OCI-LY1 (cell line): Measurements from ENCODE around the gene JAG1.

Experiments used
- H2AFZ ChIP-seq: fragments of 200-600 bp; sonication (generic), shearing (Covaris generic); 2 replicates; pipeline ENCODE4 v1.6.0; 2014; ENCODE audit warnings: antibody characterized with exemption, mild to moderate bottlenecking, low read length
- H3F3A ChIP-seq: fragments of 200-600 bp; sonication (generic), shearing (Covaris generic); 2 replicates; pipeline ENCODE4 v1.6.0; 2014; ENCODE audit warnings: mild to moderate bottlenecking, antibody characterized with exemption, low read length, moderate library complexity; ENCODE audit not compliant: insufficient read depth
- H3K27ac ChIP-seq: fragments of 200-600 bp; sonication (generic); 2 replicates; pipeline ENCODE4 v1.5.1; 2014; ENCODE audit warnings: low read length, mixed run types, mild to moderate bottlenecking, low read depth; ENCODE audit not compliant: poor library complexity, severe bottlenecking
- H3K27me3 ChIP-seq: fragments of 200-600 bp; sonication (generic); 2 replicates; pipeline ENCODE4 v1.6.0; 2014; ENCODE audit warnings: antibody characterized with exemption, mild to moderate bottlenecking, low read length, moderate library complexity; ENCODE audit not compliant: insufficient read depth
- H3K36me3 ChIP-seq: fragments of 200-600 bp; sonication (generic); 2 replicates; pipeline ENCODE4 v1.6.1; 2014; ENCODE audit warnings: mild to moderate bottlenecking, antibody characterized with exemption, low read length, moderate library complexity, mixed read lengths; ENCODE audit not compliant: insufficient read depth
- H3K4me1 ChIP-seq: fragments of 200-600 bp; sonication (generic); 2 replicates; pipeline ENCODE4 v1.5.1; 2014; ENCODE audit warnings: mild to moderate bottlenecking, low read length, moderate library complexity; ENCODE audit not compliant: insufficient read depth, severe bottlenecking
- H3K4me2 ChIP-seq: fragments of 200-600 bp; sonication (generic), shearing (Covaris generic); 2 replicates; pipeline ENCODE4 v1.6.1; 2014; ENCODE audit warnings: low read length
- H3K4me3 ChIP-seq: fragments of 200-600 bp; sonication (generic); 2 replicates; pipeline ENCODE4 v1.5.1; 2014; ENCODE audit warnings: low read length, low read depth, mild to moderate bottlenecking, mixed read lengths; ENCODE audit not compliant: poor library complexity, severe bottlenecking
- H3K79me2 ChIP-seq: fragments of 200-600 bp; shearing (Covaris generic); 2 replicates; pipeline ENCODE4 v1.6.1; 2016; ENCODE audit warnings: mixed run types, low read length, mixed read lengths; ENCODE audit not compliant: insufficient read depth
- H3K9ac ChIP-seq: fragments of 200-600 bp; sonication (generic), shearing (Covaris generic); 2 replicates; pipeline ENCODE4 v1.6.1; 2014; ENCODE audit warnings: mild to moderate bottlenecking, low read length, mixed read lengths
- H3K9me2 ChIP-seq: fragments of 200-600 bp; sonication (generic), shearing (Covaris generic); 2 replicates; pipeline ENCODE4 v1.6.1; 2014; ENCODE audit warnings: low read depth, mild to moderate bottlenecking, low read length, mixed read lengths
- H3K9me3 ChIP-seq: fragments of 200-600 bp; shearing (Covaris generic); 2 replicates; pipeline ENCODE4 v1.6.1; 2014; ENCODE audit warnings: low read length, mixed read lengths
- H4K20me1 ChIP-seq: fragments of 200-600 bp; sonication (generic), shearing (Covaris generic); 2 replicates; pipeline ENCODE4 v1.6.0; 2016; ENCODE audit warnings: mild to moderate bottlenecking, low read length; ENCODE audit not compliant: insufficient read depth
- EZH2 ChIP-seq: fragments of 200-600 bp; sonication (generic), shearing (Covaris generic); IDR thresholded peaks from 2 replicates; pipeline ENCODE4 v1.8.0; 2017; ENCODE audit warnings: borderline replicate concordance, mixed run types, mild to moderate bottlenecking, antibody characterized with exemption, low read length, moderate library complexity, mixed read lengths
- TF ChIP-seq, protein P1 (sequence below): fragments of 200-600 bp; sonication (generic), shearing (Covaris generic); IDR thresholded peaks from 2 replicates; pipeline ENCODE4 v1.5.1; 2017; ENCODE audit warnings: mild to moderate bottlenecking, antibody characterized with exemption, low read length, moderate library complexity, mixed read lengths

The JAG1 gene

GRCh38 chr20:10602221-10602871 is 71.5 kb downstream of the JAG1 start:
- peaks cover 29% of the 10 kb centered on the region for H3K36me3 ChIP-seq
- no peaks in the 10 kb centered on the region for H3K27me3 ChIP-seq
- H3K9ac ChIP-seq: no peak overlapping the region
- no peaks in the 10 kb centered on the region; the same call in 1 of the 2 replicates for H3F3A ChIP-seq
- H3K9me2 ChIP-seq: no peaks in the 10 kb centered on the region
- H2AFZ ChIP-seq: no peak overlapping the region
- no peaks in the 10 kb centered on the region for H3K4me1 ChIP-seq
- no peak overlapping the region for H3K4me2 ChIP-seq
- no peaks in the 10 kb centered on the region for H3K79me2 ChIP-seq
- no peak overlapping the region for H3K27ac ChIP-seq
- no peaks in the 10 kb centered on the region for H4K20me1 ChIP-seq
- H3K9me3 ChIP-seq: no peaks in the 10 kb centered on the region
- no peak overlapping the region for H3K4me3 ChIP-seq
- TF ChIP-seq EZH2: no peak
- TF ChIP-seq, protein P1, sequence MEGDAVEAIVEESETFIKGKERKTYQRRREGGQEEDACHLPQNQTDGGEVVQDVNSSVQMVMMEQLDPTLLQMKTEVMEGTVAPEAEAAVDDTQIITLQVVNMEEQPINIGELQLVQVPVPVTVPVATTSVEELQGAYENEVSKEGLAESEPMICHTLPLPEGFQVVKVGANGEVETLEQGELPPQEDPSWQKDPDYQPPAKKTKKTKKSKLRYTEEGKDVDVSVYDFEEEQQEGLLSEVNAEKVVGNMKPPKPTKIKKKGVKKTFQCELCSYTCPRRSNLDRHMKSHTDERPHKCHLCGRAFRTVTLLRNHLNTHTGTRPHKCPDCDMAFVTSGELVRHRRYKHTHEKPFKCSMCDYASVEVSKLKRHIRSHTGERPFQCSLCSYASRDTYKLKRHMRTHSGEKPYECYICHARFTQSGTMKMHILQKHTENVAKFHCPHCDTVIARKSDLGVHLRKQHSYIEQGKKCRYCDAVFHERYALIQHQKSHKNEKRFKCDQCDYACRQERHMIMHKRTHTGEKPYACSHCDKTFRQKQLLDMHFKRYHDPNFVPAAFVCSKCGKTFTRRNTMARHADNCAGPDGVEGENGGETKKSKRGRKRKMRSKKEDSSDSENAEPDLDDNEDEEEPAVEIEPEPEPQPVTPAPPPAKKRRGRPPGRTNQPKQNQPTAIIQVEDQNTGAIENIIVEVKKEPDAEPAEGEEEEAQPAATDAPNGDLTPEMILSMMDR: no peak

DNA sequence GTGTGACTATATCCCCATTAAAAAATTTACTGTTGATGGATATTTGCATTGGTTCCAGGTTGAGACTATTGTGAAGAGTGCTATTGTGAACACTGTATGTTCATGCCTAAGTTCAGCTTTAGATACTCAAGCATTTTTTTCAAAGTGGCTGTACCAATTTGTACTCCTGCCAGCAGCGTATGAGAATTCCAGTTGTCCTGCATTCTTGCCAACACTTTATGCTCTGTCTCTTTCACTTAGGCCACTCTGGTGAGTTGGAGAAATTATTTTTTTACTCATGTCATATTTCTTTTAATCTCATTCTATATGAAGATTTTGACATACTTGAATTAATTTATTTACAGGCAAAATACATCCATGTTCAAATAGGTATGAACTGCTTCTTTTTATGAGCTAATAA is 76.2 kb downstream of the JAG1 start:
- Histone ChIP-seq H3K79me2 (no peaks in the 10 kb centered on the region), H3K27me3 (no peaks in the 10 kb centered on the region), H3K4me1 (no peaks in the 10 kb centered on the region), H2AFZ (no peak overlapping the region), H3K9me2 (no peaks in the 10 kb centered on the region), H3K4me3 (no peak overlapping the region), H3K36me3 (peaks cover 20% of the 10 kb centered on the region), H3K9ac (no peak overlapping the region), H4K20me1 (no peaks in the 10 kb centered on the region), H3K27ac (no peak overlapping the region), H3F3A (no peaks in the 10 kb centered on the region; the same call in 1 of the 2 replicates), H3K9me3 (no peaks in the 10 kb centered on the region), H3K4me2 (no peak overlapping the region)
- TF ChIP-seq EZH2: no peak
- TF ChIP-seq, protein P1: no peak

GRCh38 chr20:10596710-10597121 is 77.1 kb downstream of the JAG1 start:
- no peaks in the 10 kb centered on the region for H4K20me1 ChIP-seq
- no peaks in the 10 kb centered on the region for H3K9me2 ChIP-seq
- H3K27ac ChIP-seq: no peak overlapping the region
- H3K4me2 ChIP-seq: no peak overlapping the region
- H3K4me3 ChIP-seq: no peak overlapping the region
- H3K36me3 ChIP-seq: peaks cover 16% of the 10 kb centered on the region
- no peak overlapping the region for H3K9ac ChIP-seq
- no peaks in the 10 kb centered on the region for H3K4me1 ChIP-seq
- no peak overlapping the region for H2AFZ ChIP-seq
- H3K79me2 ChIP-seq: no peaks in the 10 kb centered on the region
- no peaks in the 10 kb centered on the region for H3K9me3 ChIP-seq
- no peaks in the 10 kb centered on the region; the same call in 1 of the 2 replicates for H3F3A ChIP-seq
- TF ChIP-seq, protein P1: no peak
- TF ChIP-seq EZH2: no peak
- H3K27me3 ChIP-seq: no peaks in the 10 kb centered on the region
